Measurements from ENCODE around the gene KLHDC3. TPM values are rescaled to one million over a fixed set of nuclear protein-coding genes. Genes with fewer than 3 reads are reported as not detected.

Gene KLHDC3
- total RNA-seq, 2 donors from 2014 or later = 62.4 to 73.9 TPM

DNA sequence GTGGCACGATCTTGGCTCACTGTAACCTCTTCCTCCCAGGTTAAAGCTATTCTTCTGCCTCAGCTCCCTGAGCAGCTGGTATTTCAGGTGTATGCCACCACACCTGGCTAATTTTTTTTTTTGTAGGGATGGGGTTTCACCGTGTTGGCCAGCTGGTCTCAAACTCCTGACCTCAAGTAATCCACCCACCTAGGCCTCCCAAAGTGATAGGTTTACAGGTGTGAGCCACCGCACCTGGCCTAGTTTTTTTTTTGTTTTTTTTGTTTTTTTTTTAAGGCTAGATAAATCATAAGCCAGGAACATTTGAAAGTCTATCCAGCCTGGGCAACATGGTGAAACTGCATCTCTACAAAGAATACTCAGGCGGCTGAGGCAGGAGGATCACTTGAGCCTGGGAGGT lies 18.3 kb downstream of the KLHDC3 start:
- Histone ChIP-seq H3K27ac (no peak overlapping the region), H3K4me3 (no peak overlapping the region), H3K27me3 (no peaks in the 10 kb centered on the region), H3K9ac (ENCODE audit: low read depth in 2 of 2, low read length in 2 of 2) (no peak overlapping the region), H3K4me1 (no peaks in the 10 kb centered on the region), H3K9me3 (no peaks in the 10 kb centered on the region), H3K36me3 (peaks cover 19% of the 10 kb centered on the region)
- DNase-seq = no peak
- TF ChIP-seq, protein P1, sequence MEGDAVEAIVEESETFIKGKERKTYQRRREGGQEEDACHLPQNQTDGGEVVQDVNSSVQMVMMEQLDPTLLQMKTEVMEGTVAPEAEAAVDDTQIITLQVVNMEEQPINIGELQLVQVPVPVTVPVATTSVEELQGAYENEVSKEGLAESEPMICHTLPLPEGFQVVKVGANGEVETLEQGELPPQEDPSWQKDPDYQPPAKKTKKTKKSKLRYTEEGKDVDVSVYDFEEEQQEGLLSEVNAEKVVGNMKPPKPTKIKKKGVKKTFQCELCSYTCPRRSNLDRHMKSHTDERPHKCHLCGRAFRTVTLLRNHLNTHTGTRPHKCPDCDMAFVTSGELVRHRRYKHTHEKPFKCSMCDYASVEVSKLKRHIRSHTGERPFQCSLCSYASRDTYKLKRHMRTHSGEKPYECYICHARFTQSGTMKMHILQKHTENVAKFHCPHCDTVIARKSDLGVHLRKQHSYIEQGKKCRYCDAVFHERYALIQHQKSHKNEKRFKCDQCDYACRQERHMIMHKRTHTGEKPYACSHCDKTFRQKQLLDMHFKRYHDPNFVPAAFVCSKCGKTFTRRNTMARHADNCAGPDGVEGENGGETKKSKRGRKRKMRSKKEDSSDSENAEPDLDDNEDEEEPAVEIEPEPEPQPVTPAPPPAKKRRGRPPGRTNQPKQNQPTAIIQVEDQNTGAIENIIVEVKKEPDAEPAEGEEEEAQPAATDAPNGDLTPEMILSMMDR (IDR thresholded peaks at IDR 0.05) = no peak
- intact Hi-C loops (cut with DNase I) = no loop called here

DNA sequence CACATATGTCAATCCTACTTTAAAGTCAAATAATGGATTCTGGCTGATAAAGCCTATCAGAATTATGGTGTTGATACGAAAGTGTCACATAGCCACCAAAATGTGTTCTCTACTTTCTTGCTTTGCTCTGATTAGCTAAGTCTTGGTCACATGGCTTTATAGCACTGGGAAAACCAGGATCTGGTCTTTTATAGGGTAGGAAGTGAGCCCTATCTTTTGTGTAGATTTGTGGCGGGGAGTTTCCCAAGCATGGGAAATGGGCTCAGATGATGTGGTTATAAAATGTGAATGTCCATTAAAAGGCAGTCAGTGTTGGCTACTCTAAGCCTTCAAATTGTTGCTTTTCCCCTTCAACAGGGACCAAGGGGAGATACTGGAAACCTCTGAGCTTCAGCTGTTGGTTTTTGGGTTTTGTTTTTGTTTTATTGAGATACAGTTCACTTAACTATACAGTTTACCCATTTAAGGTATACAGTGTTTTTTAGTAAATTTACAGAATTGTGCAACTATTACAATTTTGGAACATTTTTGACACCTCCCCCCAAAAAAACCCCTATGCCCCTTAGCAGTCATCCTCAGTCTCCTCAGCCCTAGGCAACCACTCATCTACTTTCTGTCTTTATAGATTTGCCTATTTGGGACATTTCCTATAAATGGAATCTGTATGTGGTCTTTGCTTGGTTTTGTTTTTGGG lies 19.6 kb downstream of the KLHDC3 start:
- Histone ChIP-seq H3K9ac (ENCODE audit: low read depth in 2 of 2, low read length in 2 of 2) (no peak overlapping the region), H3K4me1 (no peaks in the 10 kb centered on the region), H3K27ac (no peak overlapping the region), H3K36me3 (peaks cover 13% of the 10 kb centered on the region), H3K4me3 (no peak overlapping the region), H3K27me3 (no peaks in the 10 kb centered on the region), H3K9me3 (no peaks in the 10 kb centered on the region)
- intact Hi-C loops (cut with DNase I) = no loop called here
- TF ChIP-seq, protein P1 (IDR thresholded peaks at IDR 0.05) = no peak
- DNase-seq = no peak

DNA sequence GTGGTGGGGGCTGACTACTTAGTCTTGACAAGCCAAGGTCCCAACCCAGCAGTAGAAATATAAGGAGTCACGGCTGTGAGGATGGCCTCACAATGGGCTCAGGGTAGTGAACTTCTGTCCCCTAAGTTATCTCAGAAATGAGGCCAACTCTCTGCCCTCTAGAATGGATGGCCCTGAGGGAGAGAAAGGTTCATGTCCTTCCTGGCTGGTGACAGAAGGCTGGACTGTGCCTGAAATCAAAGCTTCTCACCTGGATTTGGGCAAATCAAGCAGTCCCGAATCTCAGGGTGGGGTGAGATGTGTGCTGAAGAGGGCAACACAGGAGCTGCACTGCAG lies 20.1 kb downstream of the KLHDC3 start:
- no peaks in the 10 kb centered on the region for H3K4me1 ChIP-seq
- no peak overlapping the region for H3K27ac ChIP-seq
- no peaks in the 10 kb centered on the region for H3K27me3 ChIP-seq
- no peak overlapping the region for H3K9ac ChIP-seq (ENCODE audit: low read depth in 2 of 2, low read length in 2 of 2)
- peaks cover 8% of the 10 kb centered on the region for H3K36me3 ChIP-seq
- no peak overlapping the region for H3K4me3 ChIP-seq
- TF ChIP-seq, protein P1 (IDR thresholded peaks at IDR 0.05) = no peak
- DNase-seq = no peak
- intact Hi-C loops (cut with DNase I) = no loop called here
- H3K9me3 ChIP-seq = no peaks in the 10 kb centered on the region

DNA sequence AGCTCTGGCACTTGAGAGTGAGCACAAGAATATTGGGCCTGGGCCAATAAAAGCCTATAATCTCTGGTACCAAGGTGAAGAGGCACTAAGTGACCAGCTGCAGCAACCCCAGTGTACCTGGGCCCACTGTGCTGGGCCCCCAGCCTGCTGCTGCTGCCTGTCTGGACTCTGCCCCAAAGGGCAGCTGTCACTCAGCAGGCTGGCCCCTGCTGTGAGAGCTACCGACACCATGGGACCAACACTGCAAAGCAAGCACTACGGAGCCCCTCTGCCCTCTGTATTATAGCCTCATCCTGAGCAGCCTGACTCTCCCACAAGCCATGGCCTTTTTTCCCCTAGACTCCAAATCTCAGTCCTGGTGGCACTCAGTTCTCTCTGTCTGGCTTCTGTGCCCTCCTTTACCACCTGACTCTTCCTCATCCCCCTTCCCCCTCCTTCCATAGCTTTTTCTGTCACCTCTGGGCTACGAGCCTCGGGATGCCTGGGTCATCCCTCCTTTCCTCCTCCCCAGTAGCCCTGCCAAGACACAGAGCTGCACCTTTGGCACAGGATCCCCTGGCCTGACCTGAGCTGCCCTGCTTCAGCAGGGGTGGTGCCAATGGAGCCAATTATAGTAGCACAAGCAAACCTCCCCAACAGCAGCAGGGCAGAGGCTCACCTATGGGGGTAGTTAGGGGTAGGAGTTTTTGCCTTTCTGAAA lies 21.6 kb downstream of the KLHDC3 start:
- H3K27me3 ChIP-seq = no peaks in the 10 kb centered on the region
- no peaks in the 10 kb centered on the region for H3K9me3 ChIP-seq
- no peaks in the 10 kb centered on the region for H3K36me3 ChIP-seq
- no peak overlapping the region for H3K4me3 ChIP-seq
- TF ChIP-seq, protein P1 (IDR thresholded peaks at IDR 0.05) = no peak
- no peak overlapping the region for H3K9ac ChIP-seq (ENCODE audit: low read depth in 2 of 2, low read length in 2 of 2)
- DNase-seq = no peak
- intact Hi-C loops (cut with DNase I) = no loop called here
- H3K27ac ChIP-seq = no peak overlapping the region
- H3K4me1 ChIP-seq = no peaks in the 10 kb centered on the region

DNA sequence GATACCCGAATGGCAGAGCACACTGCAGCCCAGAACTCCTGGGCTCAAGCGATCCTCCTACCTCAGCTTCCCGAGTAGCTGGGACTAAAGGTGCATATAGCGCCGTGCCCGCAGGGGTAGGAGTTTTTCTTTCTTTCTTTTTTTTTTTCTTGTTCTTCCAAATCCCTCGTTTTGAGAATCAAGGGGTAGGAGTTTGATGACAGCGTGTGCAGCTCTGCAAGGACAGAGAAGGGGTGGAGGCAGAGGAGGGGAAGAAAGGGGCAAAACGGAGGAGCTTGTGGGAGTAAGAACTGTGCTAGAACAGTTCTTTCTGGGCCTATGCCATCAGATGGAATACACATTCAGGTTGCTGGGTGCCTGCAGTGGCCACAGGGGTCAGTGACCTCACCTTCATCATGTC lies 22.7 kb downstream of the KLHDC3 start:
- TF ChIP-seq, protein P1 (IDR thresholded peaks at IDR 0.05) = no peak
- H3K4me1 ChIP-seq = no peaks in the 10 kb centered on the region

More for the DNA sequence above, 22.7 kb downstream of the KLHDC3 start:
- H3K27me3 ChIP-seq = no peaks in the 10 kb centered on the region
- H3K4me3 ChIP-seq = no peak overlapping the region
- H3K9ac ChIP-seq (ENCODE audit: low read depth in 2 of 2, low read length in 2 of 2) = no peak overlapping the region
- no peak overlapping the region for H3K27ac ChIP-seq
- no peaks in the 10 kb centered on the region for H3K36me3 ChIP-seq
- H3K9me3 ChIP-seq = no peaks in the 10 kb centered on the region
- DNase-seq = no peak
- intact Hi-C loops (cut with DNase I) = no loop called here

Measured in colonic mucosa (tissue), 4 donors.